Glutamatergic neuron (in vitro differentiated cells): ENCODE results near the gene ZNF652. TPM values are rescaled to one million over a fixed set of nuclear protein-coding genes. Genes with fewer than 3 reads are reported as not detected.

ENCODE experiments used
- DNase-seq: peaks from one replicate; pipeline ENCODE4 v3.0.0; 2022
- H3K27ac Mint-ChIP-seq: one replicate; pipeline ENCODE4 v1.8.0; 2020; ENCODE audit warnings: mild to moderate bottlenecking, mixed read lengths, inconsistent platforms; ENCODE audit not compliant: unreplicated experiment
- H3K27me3 Mint-ChIP-seq: one replicate; pipeline ENCODE4 v1.8.0; 2020; ENCODE audit warnings: mild to moderate bottlenecking, moderate library complexity, mixed read lengths, inconsistent platforms; ENCODE audit not compliant: unreplicated experiment
- H3K36me3 Mint-ChIP-seq: one replicate; pipeline ENCODE4 v1.8.0; 2020; ENCODE audit warnings: mild to moderate bottlenecking, mixed read lengths, inconsistent platforms; ENCODE audit not compliant: unreplicated experiment
- H3K4me1 Mint-ChIP-seq: one replicate; pipeline ENCODE4 v1.8.0; 2020; ENCODE audit warnings: mild to moderate bottlenecking, low read depth, mixed read lengths, inconsistent platforms; ENCODE audit not compliant: unreplicated experiment
- H3K4me3 Mint-ChIP-seq: one replicate; pipeline ENCODE4 v1.8.0; 2020; ENCODE audit warnings: mild to moderate bottlenecking, mixed read lengths, inconsistent platforms; ENCODE audit not compliant: unreplicated experiment
- H3K9me3 Mint-ChIP-seq: one replicate; pipeline ENCODE4 v1.8.0; 2020; ENCODE audit warnings: mild to moderate bottlenecking, moderate library complexity, mixed read lengths, inconsistent platforms; ENCODE audit not compliant: unreplicated experiment
- CTCF ChIP-seq: fragments of 200-600 bp; sonication (generic); IDR thresholded peaks from one replicate; pipeline ENCODE4 v1.5.0; 2021; ENCODE audit not compliant: partially characterized antibody, unreplicated experiment
- total RNA-seq: library from RNA; stranded (reverse); fragmentation: NEBNext Ultra II Directional; extraction: Animal tissue kit (Norgen Biotek cat#: 25700); gene quantifications from one replicate; pipeline ENCODE4 v1.2.1, GENCODE V29; 2021; ENCODE audit not compliant: unreplicated experiment

The ZNF652 gene
- total RNA-seq, 1 donor from 2014 or later: 37.4 TPM

- TF ChIP-seq CTCF: no peak
Measured at GRCh38 chr17:49334744-49335512, 27.1 kb downstream of the ZNF652 start.

GRCh38 chr17:49333804-49334203, 28.2 kb downstream of the ZNF652 start:
- H3K4me3 Mint-ChIP-seq: no peak overlapping the region
- no peaks in the 10 kb centered on the region for H3K36me3 Mint-ChIP-seq
- peaks cover 2% of the 10 kb centered on the region for H3K4me1 Mint-ChIP-seq
- TF ChIP-seq CTCF: no peak
- no peak overlapping the region for H3K27ac Mint-ChIP-seq
- no peaks in the 10 kb centered on the region for H3K9me3 Mint-ChIP-seq
- no peaks in the 10 kb centered on the region for H3K27me3 Mint-ChIP-seq
- DNase-seq: no peak

More at GRCh38 chr17:49334744-49335512, 27.1 kb downstream of the ZNF652 start:
- Mint-ChIP-seq H3K4me3 (no peak overlapping the region), H3K27me3 (no peaks in the 10 kb centered on the region), H3K27ac (no peak overlapping the region), H3K36me3 (no peaks in the 10 kb centered on the region), H3K4me1 (peaks cover 2% of the 10 kb centered on the region), H3K9me3 (no peaks in the 10 kb centered on the region)
- DNase-seq: no peak

GRCh38 chr17:49327835-49328784, 33.9 kb downstream of the ZNF652 start:
- H3K4me3 Mint-ChIP-seq: no peak overlapping the region
- no peak for DNase-seq
- H3K9me3 Mint-ChIP-seq: no peaks in the 10 kb centered on the region
- H3K27ac Mint-ChIP-seq: no peak overlapping the region
- no peaks in the 10 kb centered on the region for H3K4me1 Mint-ChIP-seq
- TF ChIP-seq CTCF: no peak
- no peaks in the 10 kb centered on the region for H3K27me3 Mint-ChIP-seq
- H3K36me3 Mint-ChIP-seq: no peaks in the 10 kb centered on the region

GRCh38 chr17:49325980-49326379, 36.1 kb downstream of the ZNF652 start:
- no peaks in the 10 kb centered on the region for H3K27me3 Mint-ChIP-seq
- no peak overlapping the region for H3K4me3 Mint-ChIP-seq
- no peak for DNase-seq
- H3K27ac Mint-ChIP-seq: no peak overlapping the region
- TF ChIP-seq CTCF: no peak
- H3K36me3 Mint-ChIP-seq: no peaks in the 10 kb centered on the region
- no peaks in the 10 kb centered on the region for H3K9me3 Mint-ChIP-seq
- H3K4me1 Mint-ChIP-seq: no peaks in the 10 kb centered on the region

- Mint-ChIP-seq H3K4me3 (no peak overlapping the region), H3K27ac (no peak overlapping the region), H3K27me3 (no peaks in the 10 kb centered on the region), H3K9me3 (no peaks in the 10 kb centered on the region), H3K36me3 (no peaks in the 10 kb centered on the region), H3K4me1 (no peaks in the 10 kb centered on the region)
- no peak for DNase-seq
- TF ChIP-seq CTCF: no peak
Measured at GRCh38 chr17:49318435-49318965, 43.5 kb downstream of the ZNF652 start.
